NCI-H2107 treated with DMSO at 0.1 percent for 48 hours (cell line): ENCODE data around the gene HNRNPA1.

Experiments used
- DNase-seq: peaks from one replicate; lab custom pipeline; 2025; ENCODE audit not compliant: unreplicated experiment; lab: John Stamatoyannopoulos, UW

Gene HNRNPA1

GRCh38 chr12:54333420-54334034 is 53.0 kb downstream of the HNRNPA1 start:
- no peak for DNase-seq
